Measurements from ENCODE around the gene DEFB121.
"Not testable (repeated sequence)": the region's sequence is repeated elsewhere in the genome, so short reads cannot be mapped to it uniquely, and the experiment has no call there.

Gene DEFB121

GRCh38 chr20:31406115-31406514 lies at the start of gene DEFB121:
Gene DEFB121 (minus strand): TSS chr20:31406215. CDS start chr20:31406152, 63 bp downstream.
- DNase-seq, result no peak

- no peak for DNase-seq
Measured at GRCh38 chr20:31454361-31454760, 48.3 kb upstream of the DEFB121 start.

- DNase-seq, result no peak
Measured at GRCh38 chr20:31452575-31452974, 46.6 kb upstream of the DEFB121 start.

- no peak for DNase-seq
Measured at GRCh38 chr20:31449511-31450414, 43.7 kb upstream of the DEFB121 start.

GRCh38 chr20:31446084-31446819 lies 40.2 kb upstream of the DEFB121 start:
- DNase-seq, result no peak

GRCh38 chr20:31440012-31440659 lies 34.1 kb upstream of the DEFB121 start, which contains the start of gene DEFB123:
Gene DEFB123 (plus strand): TSS chr20:31440632. CDS start chr20:31440699, 67 bp downstream.
- DNase-seq, result no peak

GRCh38 chr20:31430568-31431115 lies 24.6 kb upstream of the DEFB121 start:
- no peak for DNase-seq

- DNase-seq, result not testable (repeated sequence)
Measured at GRCh38 chr20:31427576-31427975, 21.6 kb upstream of the DEFB121 start.

GRCh38 chr20:31426891-31427551 lies 21.0 kb upstream of the DEFB121 start:
- DNase-seq, result not testable (repeated sequence)

- DNase-seq, result no peak
Measured at GRCh38 chr20:31425797-31426196, 19.8 kb upstream of the DEFB121 start.

GRCh38 chr20:31418307-31418706 lies 12.3 kb upstream of the DEFB121 start:
- no peak for DNase-seq

GRCh38 chr20:31415653-31416052 lies 9.6 kb upstream of the DEFB121 start:
- no peak for DNase-seq

GRCh38 chr20:31414381-31414780 lies 8.4 kb upstream of the DEFB121 start:
- no peak for DNase-seq

GRCh38 chr20:31410011-31410410 lies 4.0 kb upstream of the DEFB121 start:
- DNase-seq, result no peak

GRCh38 chr20:31403886-31404285 lies 2.1 kb downstream of the DEFB121 start:
- no peak for DNase-seq

GRCh38 chr20:31394900-31395299 lies 11.1 kb downstream of the DEFB121 start:
- DNase-seq, result no peak

- DNase-seq, result no peak
Measured at GRCh38 chr20:31392836-31393235, 13.2 kb downstream of the DEFB121 start.

GRCh38 chr20:31390490-31390889 lies 15.5 kb downstream of the DEFB121 start, which contains the start of gene DEFB119:
Gene DEFB119 (minus strand): TSS chr20:31390590. CDS start chr20:31390483, 107 bp downstream.
- no peak for DNase-seq

- DNase-seq, result no peak
Measured at GRCh38 chr20:31374346-31374745, 31.7 kb downstream of the DEFB121 start.

- no peak for DNase-seq
Measured at GRCh38 chr20:31368301-31368700, 37.7 kb downstream of the DEFB121 start, which contains the start of gene DEFB118. Gene DEFB118 (plus strand): TSS chr20:31368601. CDS start chr20:31368651, 50 bp downstream.

- DNase-seq, result not testable (repeated sequence)
Measured at GRCh38 chr20:31364272-31364671, 41.7 kb downstream of the DEFB121 start.

- no peak for DNase-seq
Measured at GRCh38 chr20:31363295-31363694, 42.7 kb downstream of the DEFB121 start.

Measured in femur (tissue), 1 donor.